NCI-H2196 treated with DMSO at 0.1 percent for 48 hours (cell line): ENCODE results near the gene TNFSF13B.
"Not testable (repeated sequence)": the region's sequence is repeated elsewhere in the genome, so short reads cannot be mapped to it uniquely, and the experiment has no call there.

Source experiments
- DNase-seq: peaks from one replicate; lab custom pipeline; 2025; ENCODE audit not compliant: unreplicated experiment; lab: John Stamatoyannopoulos, UW

The TNFSF13B gene

DNA sequence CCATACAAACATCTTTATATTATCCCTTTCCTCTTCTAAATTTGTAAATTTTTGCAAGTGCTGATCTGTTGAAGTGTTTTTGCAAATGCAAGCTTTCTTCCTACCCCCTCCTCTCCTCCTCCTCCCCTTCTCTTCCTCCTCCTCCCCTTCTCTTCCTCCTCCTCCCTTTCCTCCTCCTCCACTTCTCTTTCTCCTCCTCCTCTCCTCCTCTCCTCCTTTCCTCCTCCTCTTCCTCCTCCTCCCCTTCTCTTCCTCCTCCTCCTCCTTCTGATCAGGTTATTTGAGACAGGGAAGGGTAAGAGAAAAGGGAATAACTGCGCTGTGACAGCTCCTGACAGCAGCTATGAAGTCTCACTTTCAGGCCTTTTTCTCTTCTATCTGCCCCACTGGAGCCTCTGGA, 8.9 kb downstream of the TNFSF13B start:
- no peak for DNase-seq

DNA sequence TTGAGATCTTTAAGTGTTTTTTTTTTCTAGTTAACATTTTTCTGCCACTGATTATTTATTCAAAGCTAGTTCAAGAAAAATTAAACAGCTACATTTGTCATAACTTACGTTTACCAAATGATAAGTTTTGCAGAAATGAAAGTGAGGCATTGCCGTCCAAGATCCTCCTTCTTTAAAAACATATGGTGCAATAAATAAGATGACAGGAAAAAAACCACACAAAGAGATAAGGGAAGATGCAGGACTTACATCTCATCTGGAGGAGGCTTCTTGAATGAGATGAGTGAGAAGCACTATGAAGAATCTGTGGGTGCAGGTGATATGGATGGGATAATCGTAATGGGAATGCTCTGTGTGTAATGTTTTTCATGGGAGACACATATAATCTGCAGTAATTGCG, 12.4 kb downstream of the TNFSF13B start:
- DNase-seq = no peak

DNA sequence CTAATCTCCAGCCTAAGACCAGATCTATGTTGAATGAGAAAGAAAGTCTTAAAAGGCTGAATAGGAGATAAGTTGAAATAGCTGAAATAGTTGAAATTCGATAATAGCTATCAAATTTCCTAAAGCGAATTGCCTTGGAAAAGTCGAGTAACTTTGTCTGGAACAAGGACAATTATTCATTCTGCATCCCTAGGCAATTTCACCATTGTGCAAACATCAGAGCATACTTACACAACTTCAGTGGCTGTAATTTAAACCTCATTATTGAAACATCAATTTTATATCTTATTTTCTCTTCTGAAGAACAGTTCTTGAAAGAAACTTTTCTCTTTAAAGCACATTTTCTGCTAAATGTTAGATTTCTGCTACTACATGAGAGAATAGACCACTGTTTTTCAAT, 13.6 kb downstream of the TNFSF13B start:
- no peak for DNase-seq

DNA sequence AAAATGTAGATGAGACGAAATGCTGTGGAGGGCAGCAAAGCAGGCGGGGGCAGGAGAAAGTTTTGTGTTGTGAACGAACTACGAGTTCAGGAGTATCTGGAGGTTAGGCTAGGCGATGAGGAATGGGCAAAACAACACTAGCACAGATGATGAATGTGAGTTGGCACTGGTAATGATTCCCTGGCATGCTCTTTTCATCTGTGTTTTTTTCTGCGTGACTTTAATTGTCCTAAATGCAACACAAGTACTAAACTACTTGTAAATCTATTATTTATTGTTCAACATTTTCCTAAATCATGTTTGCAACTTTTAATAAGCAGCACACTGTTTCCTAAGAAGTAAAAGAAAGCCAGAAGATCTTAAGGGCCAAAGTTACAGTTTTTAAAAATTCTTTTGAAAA, 19.2 kb downstream of the TNFSF13B start:
- DNase-seq = no peak

DNA sequence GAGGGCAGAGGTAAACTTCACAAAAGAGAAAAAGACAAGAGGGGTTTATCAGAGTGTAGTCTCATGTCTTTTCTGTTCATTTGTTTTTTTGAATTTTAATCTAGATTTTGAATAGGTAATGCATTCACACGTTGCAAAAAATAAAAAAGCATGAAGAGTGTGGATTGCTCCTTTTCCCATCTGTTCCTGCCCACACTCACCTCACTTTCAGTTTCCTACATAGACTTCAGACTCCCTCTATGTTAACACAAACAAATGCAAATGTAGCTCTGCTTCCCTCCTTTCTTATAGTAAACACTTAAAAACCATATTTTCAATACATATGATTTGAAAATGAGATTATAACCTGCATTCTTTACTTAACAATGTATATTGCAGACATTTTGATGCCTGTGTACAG, 20.3 kb downstream of the TNFSF13B start:
- DNase-seq = no peak

DNA sequence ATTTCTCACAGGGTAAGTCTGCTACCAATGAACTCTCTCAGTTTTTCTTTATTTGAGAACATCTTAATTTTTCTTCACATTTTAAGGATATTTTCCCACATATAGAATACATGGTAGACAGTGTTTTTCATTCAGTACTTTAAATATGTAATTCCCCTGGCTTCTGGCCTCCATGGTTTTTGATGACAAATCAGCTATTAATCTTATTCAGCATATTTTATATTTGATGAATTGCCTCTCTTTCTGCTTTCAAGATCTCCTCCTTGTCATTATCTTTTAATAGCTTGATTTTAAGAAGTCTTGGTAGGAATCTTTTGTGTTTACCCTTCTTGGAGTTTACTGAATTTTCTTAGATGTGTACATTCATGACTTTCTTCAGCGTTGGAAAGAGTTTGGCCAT, 27.6 kb downstream of the TNFSF13B start:
- no peak for DNase-seq

DNA sequence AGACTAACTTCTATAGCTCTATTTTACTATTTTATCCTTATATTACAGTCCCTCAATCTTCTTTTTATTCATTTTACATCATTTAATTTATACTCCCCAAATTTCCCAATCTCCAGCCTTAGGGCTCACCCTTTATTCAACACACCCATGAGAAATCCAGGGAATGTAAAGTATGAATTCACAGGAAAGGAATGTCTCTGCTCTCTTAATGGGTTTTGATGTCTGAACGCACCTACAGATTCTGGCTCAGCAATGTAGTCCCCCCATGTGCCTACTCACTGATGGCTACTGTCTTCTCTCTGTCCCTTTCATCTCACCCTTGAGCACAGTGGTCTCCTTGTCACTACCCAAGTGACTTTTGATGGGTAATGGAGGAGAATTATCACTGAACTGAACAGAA, 32.8 kb downstream of the TNFSF13B start:
- DNase-seq = no peak

DNA sequence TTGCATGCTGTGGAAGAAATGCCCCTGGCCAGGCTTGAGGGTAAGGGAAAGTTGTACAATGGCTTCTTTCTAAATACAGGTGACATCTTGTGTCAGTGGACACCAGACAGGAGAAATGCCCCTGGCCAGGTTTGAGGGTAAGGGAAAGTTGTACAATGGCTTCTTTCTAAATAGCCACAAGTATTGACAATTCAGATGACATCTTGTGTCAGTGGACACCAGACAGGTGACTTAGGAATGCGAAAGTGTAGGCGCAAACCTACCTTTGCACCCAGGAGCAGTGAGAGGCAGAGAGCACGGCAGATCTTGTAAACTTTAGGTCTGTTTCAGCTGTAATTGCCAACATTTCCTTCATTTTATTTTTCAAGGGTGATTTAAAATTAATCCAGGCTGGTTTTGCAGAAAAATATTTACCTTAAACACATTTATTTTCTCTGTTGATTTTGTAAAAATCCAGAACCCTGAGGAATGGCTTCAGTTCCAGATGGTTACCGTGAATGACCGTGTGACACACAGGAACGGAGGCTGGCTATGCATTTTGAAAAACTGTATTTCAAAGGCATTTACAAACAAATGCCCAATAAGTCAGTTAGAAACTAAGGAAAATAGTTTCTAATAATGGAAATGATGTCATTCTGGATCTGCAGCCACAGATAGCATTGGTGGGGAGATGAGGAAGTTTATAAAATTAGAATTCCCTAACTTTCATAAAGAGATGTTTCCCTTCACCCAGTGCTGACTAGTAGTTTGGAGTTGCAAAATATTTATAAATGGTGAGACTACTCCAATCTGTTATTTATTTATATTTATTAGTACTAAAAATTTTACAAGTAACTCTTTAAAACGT, 34.9 kb downstream of the TNFSF13B start:
- DNase-seq = no peak

DNA sequence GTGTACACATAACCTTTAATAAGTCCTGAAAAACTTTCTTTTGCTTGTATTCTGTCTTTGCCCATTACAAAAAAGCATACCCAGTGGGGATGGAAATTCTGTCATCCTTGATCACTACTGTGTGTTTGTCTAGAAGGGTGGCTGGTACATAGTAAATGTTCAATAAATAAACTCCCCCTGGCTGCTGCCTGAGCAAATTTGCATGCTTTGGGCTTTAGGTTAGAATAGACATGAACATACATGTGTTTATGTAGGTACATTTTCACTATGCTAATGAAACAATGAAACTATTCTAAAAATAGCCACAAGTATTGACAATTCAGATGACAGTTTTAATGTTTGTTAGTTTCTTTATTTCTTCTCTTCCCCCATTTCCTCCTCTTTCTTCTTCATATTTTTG, 36.1 kb downstream of the TNFSF13B start:
- DNase-seq = no peak

DNA sequence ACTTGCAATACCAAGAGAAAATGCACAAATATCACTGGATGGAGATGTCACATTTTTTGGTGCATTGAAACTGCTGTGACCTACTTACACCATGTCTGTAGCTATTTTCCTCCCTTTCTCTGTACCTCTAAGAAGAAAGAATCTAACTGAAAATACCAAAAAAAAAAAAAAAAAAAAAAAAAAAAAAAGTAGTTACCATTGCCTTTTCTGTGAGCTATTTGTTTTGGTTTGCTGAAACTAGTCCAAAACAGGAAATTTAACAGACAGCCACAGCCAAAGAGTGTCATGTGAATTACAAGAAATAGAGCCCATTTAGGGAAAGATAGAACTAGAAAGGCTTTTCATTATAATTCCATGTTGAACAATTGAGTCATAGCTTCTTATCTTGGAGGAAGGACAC, 37.3 kb downstream of the TNFSF13B start:
- DNase-seq = no peak

DNA sequence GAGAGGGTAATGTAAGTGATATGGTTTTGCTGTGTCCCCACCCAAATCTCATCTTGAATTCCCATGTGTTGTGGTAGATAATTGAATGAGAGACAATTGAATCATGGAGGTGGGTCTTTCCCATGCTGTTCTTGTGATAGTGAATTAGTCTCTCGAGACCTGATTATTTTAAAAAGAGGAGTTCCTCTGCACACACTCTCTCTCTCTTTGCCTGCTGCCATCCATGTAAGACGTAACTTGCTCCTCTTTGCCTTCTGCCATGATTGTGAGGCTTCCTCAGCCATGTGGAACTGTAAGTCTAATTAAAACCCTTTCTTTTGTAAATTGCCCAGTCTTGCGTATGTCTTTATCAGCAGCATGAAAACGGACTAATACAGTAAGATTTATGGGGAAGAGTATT, 42.1 kb downstream of the TNFSF13B start:
- DNase-seq = not testable (repeated sequence)

DNA sequence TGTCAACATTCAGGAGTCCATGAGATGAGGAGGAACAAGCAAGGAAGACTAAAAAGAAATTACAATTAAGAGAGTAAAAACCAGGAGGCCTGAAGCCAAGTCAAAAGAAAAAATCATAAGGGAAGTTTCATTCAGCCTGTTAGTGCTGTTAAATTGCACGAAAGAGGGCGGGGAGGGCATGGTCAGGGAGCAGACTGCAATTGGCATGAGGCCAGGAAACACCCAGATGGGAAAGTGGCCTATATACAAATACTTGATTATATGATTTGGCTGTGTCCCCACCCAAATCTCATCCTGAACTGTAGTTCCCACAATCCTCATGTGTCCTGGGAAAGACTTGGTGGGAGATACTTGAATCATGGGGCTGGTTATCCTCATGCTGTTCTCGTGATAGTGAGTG, 43.9 kb downstream of the TNFSF13B start:
- no peak for DNase-seq

DNA sequence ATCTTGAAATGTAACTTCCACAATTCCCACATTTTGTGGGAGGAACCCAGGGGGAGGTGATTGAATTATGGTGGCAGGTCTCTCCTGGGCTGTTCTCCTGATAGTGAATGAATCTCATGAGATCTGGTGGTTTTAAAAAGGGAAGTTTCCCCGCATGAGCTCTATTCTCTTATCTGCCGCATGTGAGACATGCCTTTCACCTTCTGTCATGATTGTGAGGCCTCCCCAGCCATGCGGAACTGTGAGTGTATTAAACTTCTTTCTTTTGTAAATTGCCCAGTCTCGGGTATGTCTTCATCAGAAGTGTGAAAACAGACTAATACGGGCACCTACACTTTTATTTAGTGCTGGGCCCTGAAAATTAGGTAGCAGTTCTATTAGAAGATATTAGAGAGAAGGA, 45.8 kb downstream of the TNFSF13B start:
- no peak for DNase-seq

DNA sequence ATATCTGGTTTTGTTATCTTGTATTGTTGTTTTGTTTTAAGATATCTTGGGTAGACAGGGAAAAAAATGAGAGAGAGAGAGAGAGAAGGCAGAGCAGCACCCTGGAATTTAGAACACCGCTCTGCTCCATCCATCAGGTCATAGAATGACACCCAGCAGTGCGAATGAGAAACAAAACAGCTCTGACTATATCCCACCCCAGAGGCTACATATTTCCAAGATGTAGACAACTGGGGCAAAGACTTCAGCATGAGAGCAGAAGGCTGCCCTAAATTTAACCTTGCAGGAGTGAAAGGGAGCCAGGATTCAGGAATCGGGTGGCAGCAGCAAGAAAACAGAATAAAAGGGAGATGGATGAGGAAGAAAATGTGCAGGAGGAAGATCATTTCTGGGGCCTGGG, 46.5 kb downstream of the TNFSF13B start:
- no peak for DNase-seq

DNA sequence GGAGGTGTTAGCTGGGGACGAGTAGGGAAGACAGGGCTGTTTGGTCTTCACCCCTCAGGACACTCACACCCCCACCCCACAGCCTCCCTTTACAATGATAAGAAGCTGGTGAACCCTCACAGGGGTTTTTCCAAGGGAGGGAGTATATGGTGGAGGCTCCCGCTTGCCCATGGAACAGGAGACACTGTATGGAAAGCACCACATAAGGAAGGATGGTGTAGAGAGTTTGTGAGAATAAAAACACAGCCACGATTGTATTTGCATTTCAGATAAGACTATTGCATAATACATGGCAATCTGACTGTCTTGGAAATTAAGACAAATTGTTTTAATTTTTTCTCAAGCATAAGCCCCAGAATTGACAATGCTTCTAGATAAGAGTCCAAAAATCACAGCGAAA, 46.9 kb downstream of the TNFSF13B start:
- no peak for DNase-seq

DNA sequence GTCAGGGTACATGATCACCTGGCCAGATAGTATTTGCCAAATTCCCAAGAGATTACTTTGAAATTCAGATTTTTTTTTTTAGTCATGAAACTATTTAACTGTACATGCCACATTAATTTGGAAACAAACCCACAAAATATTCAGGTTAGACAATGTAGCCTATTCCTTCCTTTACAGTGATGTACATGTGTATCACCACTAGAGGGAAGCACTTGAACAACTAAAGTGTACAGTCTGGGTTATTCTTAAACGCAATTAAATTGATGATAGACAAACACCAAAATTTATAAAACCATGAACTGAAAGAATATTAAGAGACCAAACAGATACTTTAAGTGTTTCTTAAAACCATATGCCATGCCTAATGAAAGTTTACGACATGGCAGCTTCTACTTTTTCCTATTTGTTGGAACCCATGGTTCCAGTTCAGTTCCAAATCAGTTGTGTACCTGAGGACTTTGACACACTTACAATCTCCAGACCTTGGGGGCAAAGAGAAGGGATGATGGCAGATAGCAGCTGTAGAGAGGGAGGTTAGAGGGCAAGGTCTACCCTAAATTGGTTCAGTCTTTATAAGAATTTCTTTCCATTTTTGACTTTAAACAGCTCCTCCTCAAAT, 52.8 kb downstream of the TNFSF13B start:
- peak; percentile 1 for DNase-seq

DNA sequence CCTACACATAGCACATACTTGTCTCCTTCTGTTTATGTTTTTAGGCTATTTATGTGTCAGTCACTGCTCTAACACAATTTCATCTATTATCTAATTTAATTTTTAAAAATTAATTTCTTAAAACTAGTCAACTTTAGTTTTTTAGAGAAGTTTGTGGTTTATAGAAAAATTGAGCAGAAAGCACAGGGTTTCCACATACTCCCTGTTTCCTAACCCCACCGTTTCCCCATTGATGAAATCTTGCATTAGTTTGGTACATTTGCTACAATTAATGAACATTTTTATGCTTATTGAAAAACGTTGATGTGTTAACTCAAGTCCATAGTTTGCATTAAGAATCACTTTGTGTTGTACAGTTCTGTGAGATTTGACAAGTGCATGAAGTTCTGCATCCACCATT, 53.5 kb downstream of the TNFSF13B start:
- DNase-seq = no peak

DNA sequence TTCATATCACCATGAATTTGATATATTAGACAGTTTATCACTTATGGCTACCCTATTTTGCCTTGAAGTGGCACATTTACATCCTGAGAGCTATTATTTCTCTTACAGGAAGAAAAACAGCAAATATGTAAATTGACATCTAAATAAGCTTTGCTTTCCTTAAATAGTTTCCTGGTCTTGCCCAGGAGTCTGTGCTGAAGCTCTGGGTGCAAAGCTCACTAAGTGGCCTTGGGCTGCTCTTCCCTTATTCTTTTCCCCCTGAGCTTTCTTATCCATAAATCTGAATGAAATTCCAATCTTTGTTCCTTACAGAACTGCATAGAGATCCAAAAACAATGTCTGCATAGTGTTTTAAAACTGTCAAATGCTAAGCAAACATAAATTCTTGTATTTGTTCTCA, 56.3 kb downstream of the TNFSF13B start:
- DNase-seq = no peak

DNA sequence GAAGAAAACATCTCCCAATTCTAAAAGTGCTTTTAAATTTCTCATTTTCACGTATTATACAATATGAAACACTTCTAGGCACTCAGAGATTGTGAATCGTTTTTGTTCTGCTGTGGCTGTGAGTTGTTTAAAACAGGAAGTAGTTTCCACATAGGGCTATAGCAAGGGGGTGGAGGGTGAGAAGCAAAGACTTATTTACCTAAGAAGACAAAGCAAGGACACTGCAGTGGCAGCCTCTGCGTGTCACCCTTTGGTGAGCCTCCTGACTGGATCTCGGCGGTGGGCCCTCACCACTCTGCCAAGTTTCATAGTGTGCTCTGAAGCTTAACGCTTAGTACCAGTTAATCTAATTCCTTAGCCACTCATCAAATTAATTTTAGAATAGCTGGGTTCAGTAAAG, 56.8 kb downstream of the TNFSF13B start:
- DNase-seq = no peak

DNA sequence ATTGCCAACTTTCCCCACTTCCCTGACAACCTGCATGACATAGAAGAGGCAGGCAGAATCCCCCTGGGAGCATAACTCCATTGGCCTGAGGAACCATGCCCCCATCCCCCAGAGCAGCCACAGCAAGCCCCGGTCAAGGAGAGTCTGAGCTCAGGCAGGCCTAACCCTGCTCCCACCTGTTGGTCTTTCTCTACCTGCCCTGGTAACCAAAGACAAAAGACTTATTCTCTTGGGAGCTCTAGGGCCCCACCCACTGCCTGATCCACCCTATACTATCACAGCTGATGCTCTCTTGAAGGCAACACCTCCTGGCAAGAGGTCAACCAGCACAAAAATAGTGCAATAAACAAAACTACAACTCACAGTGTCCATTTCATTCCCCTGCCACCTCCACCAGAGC, 59.3 kb downstream of the TNFSF13B start:
- no peak for DNase-seq

DNA sequence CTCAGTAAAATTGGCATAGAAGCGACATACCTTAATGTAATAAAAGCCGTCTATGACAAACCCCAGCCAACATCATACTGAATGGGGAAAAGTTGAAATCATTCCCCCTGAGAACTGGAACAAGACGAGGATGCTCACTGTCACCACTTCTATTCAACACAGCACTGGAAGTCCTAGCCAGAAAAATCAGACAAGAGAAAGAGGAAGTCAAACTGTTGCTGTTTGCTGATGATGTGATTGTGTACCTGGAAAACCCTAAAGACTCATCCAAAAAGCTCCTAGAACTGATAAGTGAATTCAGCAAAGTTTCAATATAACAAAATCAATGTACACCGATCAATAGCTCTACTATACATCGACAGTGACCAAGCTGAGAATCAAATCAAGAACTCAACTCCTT, 63.3 kb downstream of the TNFSF13B start:
- no peak for DNase-seq

DNA sequence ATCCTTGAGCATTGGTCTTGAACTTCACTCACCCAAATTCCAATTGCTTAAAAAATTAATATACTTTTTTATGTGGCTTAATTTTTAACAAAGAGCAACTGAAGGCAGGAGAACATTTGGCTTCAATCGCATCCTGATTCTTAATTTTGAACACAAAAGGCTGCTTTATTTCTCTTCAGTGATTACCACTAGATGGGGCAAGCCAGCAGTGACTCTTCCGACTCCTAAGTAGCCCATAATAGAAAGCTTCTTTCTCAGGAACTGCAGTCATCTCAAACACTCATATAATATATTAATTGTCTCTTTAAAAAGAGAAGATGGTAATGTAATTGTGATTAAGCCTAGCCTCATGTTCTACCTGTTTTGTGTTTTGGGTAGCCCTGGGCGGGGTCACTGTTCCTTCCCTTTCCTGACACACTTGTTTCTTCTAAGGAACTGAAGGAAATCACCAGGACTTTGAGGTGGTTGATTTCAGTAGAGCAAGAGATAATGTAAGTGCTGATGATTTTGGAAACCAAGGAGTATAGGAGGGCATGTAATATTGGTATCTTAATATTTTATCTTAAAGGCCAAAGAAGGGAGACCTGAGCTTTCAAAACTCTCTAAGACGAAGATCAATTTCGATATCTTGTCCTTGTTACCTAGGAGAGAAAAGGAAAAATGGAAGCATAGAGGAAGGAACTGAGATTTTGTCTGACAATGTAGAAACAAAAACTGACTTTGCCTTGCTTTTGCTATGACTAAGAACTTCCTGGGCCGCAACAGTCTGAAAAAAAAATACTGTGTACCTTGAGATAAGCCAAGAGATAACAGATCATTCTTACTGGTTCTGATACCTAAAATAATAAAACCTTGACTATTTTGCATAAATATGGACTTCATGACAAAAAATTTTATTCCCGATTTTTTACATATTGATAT, 73.1 kb downstream of the TNFSF13B start:
- peak; percentile 1 for DNase-seq
